ENCODE results near the gene NR2E1. TPM values are rescaled to one million over a fixed set of nuclear protein-coding genes. Genes with fewer than 3 reads are reported as not detected.

NR2E1 gene
- total and polyA plus RNA-seq, 2 experiments from 2014 or later = not detected

GRCh38 chr6:108174371-108175175 lies 8.8 kb downstream of the NR2E1 start:
- Mint-ChIP-seq H3K9me3 (no peaks in the 10 kb centered on the region; the same call in 2 of the 3 replicates), H3K4me1 (peaks cover 50% of the 10 kb centered on the region), H3K27me3 (ENCODE audit: insufficient read depth, low read depth, poor library complexity) (peaks cover 97% of the 10 kb centered on the region), H3K27ac (no peak overlapping the region), H3K36me3 (ENCODE audit: low read depth) (no peaks in the 10 kb centered on the region), H3K4me3 (peak overlapping the region; percentile 68)
- Histone ChIP-seq H3K4me2 (peak overlapping the region; percentile 86), H3F3A (replicated peaks; ENCODE audit: low read depth) (peaks cover 49% of the 10 kb centered on the region), H3K27me3 (ENCODE audit: insufficient read depth) (peaks cover 94% of the 10 kb centered on the region), H3K4me3 (peak overlapping the region; percentile 53), H3K36me3 (ENCODE audit: insufficient read depth) (no peaks in the 10 kb centered on the region), H3K9me2 (ENCODE audit: insufficient read depth) (no peaks in the 10 kb centered on the region), H2AFZ (no peak overlapping the region), H3K4me1 (ENCODE audit: insufficient read depth) (peaks cover 69% of the 10 kb centered on the region), H3K27ac (ENCODE audit: low read depth) (no peak overlapping the region), H3K79me2 (replicated peaks; ENCODE audit: insufficient read depth) (no peaks in the 10 kb centered on the region), H4K20me1 (replicated peaks; ENCODE audit: insufficient read depth) (peaks cover 39% of the 10 kb centered on the region)
- ATAC-seq (peak; percentile 44), DNase-seq (ENCODE audit: low spot score) (peak; percentile 91)
- TF ChIP-seq ZNF331 (CRISPR knock-in tag; IDR thresholded peaks at IDR 0.05; ENCODE audit: low read depth) (no peak), EZH2 (IDR thresholded peaks at IDR 0.05; ENCODE audit: low read depth, unreplicated experiment) (peak; percentile 61), NANOG (IDR thresholded peaks at IDR 0.05; ENCODE audit: borderline replicate concordance) (no peak), ZNF462 (CRISPR knock-in tag; IDR thresholded peaks at IDR 0.05) (no peak), CTCF (conservative IDR thresholded peaks at IDR 0.05; ENCODE audit: low read depth in 2 of 2) (no peak), CREB1 (CRISPR knock-in tag; IDR thresholded peaks at IDR 0.05; ENCODE audit: low read depth) (no peak), JUNB (IDR thresholded peaks at IDR 0.05; ENCODE audit: unreplicated experiment) (no peak), ETS1 (IDR thresholded peaks at IDR 0.05) (no peak), ZNF114 (CRISPR knock-in tag; IDR thresholded peaks at IDR 0.05) (no peak), EZH2phosphoT487 (IDR thresholded peaks at IDR 0.05; ENCODE audit: unreplicated experiment) (peak; percentile 79), POLR2AphosphoS5 (IDR thresholded peaks at IDR 0.05; ENCODE audit: low read depth) (no peak)
- TF ChIP-seq, protein P1, sequence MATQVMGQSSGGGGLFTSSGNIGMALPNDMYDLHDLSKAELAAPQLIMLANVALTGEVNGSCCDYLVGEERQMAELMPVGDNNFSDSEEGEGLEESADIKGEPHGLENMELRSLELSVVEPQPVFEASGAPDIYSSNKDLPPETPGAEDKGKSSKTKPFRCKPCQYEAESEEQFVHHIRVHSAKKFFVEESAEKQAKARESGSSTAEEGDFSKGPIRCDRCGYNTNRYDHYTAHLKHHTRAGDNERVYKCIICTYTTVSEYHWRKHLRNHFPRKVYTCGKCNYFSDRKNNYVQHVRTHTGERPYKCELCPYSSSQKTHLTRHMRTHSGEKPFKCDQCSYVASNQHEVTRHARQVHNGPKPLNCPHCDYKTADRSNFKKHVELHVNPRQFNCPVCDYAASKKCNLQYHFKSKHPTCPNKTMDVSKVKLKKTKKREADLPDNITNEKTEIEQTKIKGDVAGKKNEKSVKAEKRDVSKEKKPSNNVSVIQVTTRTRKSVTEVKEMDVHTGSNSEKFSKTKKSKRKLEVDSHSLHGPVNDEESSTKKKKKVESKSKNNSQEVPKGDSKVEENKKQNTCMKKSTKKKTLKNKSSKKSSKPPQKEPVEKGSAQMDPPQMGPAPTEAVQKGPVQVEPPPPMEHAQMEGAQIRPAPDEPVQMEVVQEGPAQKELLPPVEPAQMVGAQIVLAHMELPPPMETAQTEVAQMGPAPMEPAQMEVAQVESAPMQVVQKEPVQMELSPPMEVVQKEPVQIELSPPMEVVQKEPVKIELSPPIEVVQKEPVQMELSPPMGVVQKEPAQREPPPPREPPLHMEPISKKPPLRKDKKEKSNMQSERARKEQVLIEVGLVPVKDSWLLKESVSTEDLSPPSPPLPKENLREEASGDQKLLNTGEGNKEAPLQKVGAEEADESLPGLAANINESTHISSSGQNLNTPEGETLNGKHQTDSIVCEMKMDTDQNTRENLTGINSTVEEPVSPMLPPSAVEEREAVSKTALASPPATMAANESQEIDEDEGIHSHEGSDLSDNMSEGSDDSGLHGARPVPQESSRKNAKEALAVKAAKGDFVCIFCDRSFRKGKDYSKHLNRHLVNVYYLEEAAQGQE (IDR thresholded peaks at IDR 0.05; ENCODE audit: unreplicated experiment) = peak; percentile 84
